Mucosa of stomach (tissue), 1 donor: ENCODE measurements around the gene ERAS.
"Not testable (repeated sequence)": the region's sequence is repeated elsewhere in the genome, so short reads cannot be mapped to it uniquely, and the experiment has no call there.

Experiments
- H3K27me3 ChIP-seq: one replicate; pipeline ENCODE4 v1.7.0; 2013; ENCODE audit warnings: mild to moderate bottlenecking, low read length; ENCODE audit not compliant: control insufficient read depth, insufficient read depth
- H3K36me3 ChIP-seq: one replicate; pipeline ENCODE4 v1.7.0; 2013; ENCODE audit warnings: low read length; ENCODE audit not compliant: control insufficient read depth, insufficient read depth
- H3K4me1 ChIP-seq: one replicate; pipeline ENCODE4 v1.7.0; 2013; ENCODE audit warnings: mild to moderate bottlenecking, low read length; ENCODE audit not compliant: control insufficient read depth, insufficient read depth
- H3K4me3 ChIP-seq: one replicate; pipeline ENCODE4 v1.7.0; 2013; ENCODE audit warnings: low read length
- H3K9ac ChIP-seq: one replicate; pipeline ENCODE4 v1.7.0; 2013; ENCODE audit warnings: mild to moderate bottlenecking, low read length, moderate library complexity
- H3K9me3 ChIP-seq: one replicate; pipeline ENCODE4 v1.7.0; 2013; ENCODE audit warnings: mild to moderate bottlenecking, low read length, moderate library complexity; ENCODE audit not compliant: control insufficient read depth
- donor health status: Pancreatic carcinoma.

Gene ERAS

GRCh38 chrX:48801280-48802088 is 24.8 kb upstream of the ERAS start, which contains the start of gene HDAC6:
Gene HDAC6, plus strand, starts transcription at chrX:48802067. Its CDS starts 626 bp downstream, at chrX:48802693.
- Histone ChIP-seq H3K4me3 (peak within 1 kb of the TSS; percentile 67), H3K9me3 (no peaks in the 10 kb centered on the region), H3K9ac (peak within 1 kb of the TSS; percentile 88), H3K4me1 (peaks cover 14% of the 10 kb centered on the region), H3K36me3 (no peaks in the 10 kb centered on the region), H3K27me3 (no peaks in the 10 kb centered on the region)

- H3K4me1 ChIP-seq = peaks cover 14% of the 10 kb centered on the region
- H3K27me3 ChIP-seq = no peaks in the 10 kb centered on the region
- H3K36me3 ChIP-seq = no peaks in the 10 kb centered on the region
- peak overlapping the region; percentile 88 for H3K9ac ChIP-seq
- peak overlapping the region; percentile 50 for H3K4me3 ChIP-seq
- H3K9me3 ChIP-seq = no peaks in the 10 kb centered on the region
Measured at GRCh38 chrX:48802089-48802904, 24.0 kb upstream of the ERAS start.

- Histone ChIP-seq H3K27me3 (no peaks in the 10 kb centered on the region), H3K9ac (peak overlapping the region; percentile 88), H3K4me3 (peak overlapping the region; percentile 50), H3K9me3 (no peaks in the 10 kb centered on the region), H3K36me3 (no peaks in the 10 kb centered on the region), H3K4me1 (peaks cover 14% of the 10 kb centered on the region)
Measured at GRCh38 chrX:48802905-48803200, 23.5 kb upstream of the ERAS start.

GRCh38 chrX:48806081-48806480 is 20.2 kb upstream of the ERAS start:
- Histone ChIP-seq H3K36me3 (no peaks in the 10 kb centered on the region), H3K4me3 (no peak overlapping the region), H3K27me3 (no peaks in the 10 kb centered on the region), H3K4me1 (peaks cover 7% of the 10 kb centered on the region), H3K9me3 (no peaks in the 10 kb centered on the region), H3K9ac (no peak overlapping the region)

- Histone ChIP-seq H3K36me3 (no peaks in the 10 kb centered on the region), H3K9ac (no peak overlapping the region), H3K9me3 (no peaks in the 10 kb centered on the region), H3K4me1 (no peaks in the 10 kb centered on the region), H3K4me3 (no peak overlapping the region), H3K27me3 (no peaks in the 10 kb centered on the region)
Measured at GRCh38 chrX:48813644-48814043, 12.7 kb upstream of the ERAS start.

- H3K4me3 ChIP-seq = no peak overlapping the region
- H3K9ac ChIP-seq = no peak overlapping the region
- H3K9me3 ChIP-seq = no peaks in the 10 kb centered on the region
- H3K27me3 ChIP-seq = no peaks in the 10 kb centered on the region
- H3K36me3 ChIP-seq = no peaks in the 10 kb centered on the region
- no peaks in the 10 kb centered on the region for H3K4me1 ChIP-seq
Measured at GRCh38 chrX:48814722-48815121, 11.6 kb upstream of the ERAS start.

GRCh38 chrX:48815266-48815665 is 11.0 kb upstream of the ERAS start:
- no peaks in the 10 kb centered on the region for H3K36me3 ChIP-seq
- no peaks in the 10 kb centered on the region for H3K27me3 ChIP-seq
- no peak overlapping the region for H3K4me3 ChIP-seq
- H3K4me1 ChIP-seq = no peaks in the 10 kb centered on the region
- no peaks in the 10 kb centered on the region for H3K9me3 ChIP-seq
- no peak overlapping the region for H3K9ac ChIP-seq

GRCh38 chrX:48816014-48816810 is 10.1 kb upstream of the ERAS start:
- H3K4me1 ChIP-seq = no peaks in the 10 kb centered on the region
- no peak overlapping the region for H3K9ac ChIP-seq
- no peaks in the 10 kb centered on the region for H3K27me3 ChIP-seq
- H3K9me3 ChIP-seq = no peaks in the 10 kb centered on the region
- no peak overlapping the region for H3K4me3 ChIP-seq
- H3K36me3 ChIP-seq = no peaks in the 10 kb centered on the region

GRCh38 chrX:48818098-48818497 is 8.2 kb upstream of the ERAS start:
- no peaks in the 10 kb centered on the region for H3K36me3 ChIP-seq
- H3K4me1 ChIP-seq = no peaks in the 10 kb centered on the region
- H3K9ac ChIP-seq = no peak overlapping the region
- no peaks in the 10 kb centered on the region for H3K27me3 ChIP-seq
- H3K4me3 ChIP-seq = no peak overlapping the region
- H3K9me3 ChIP-seq = no peaks in the 10 kb centered on the region

GRCh38 chrX:48818866-48819265 is 7.4 kb upstream of the ERAS start:
- H3K4me3 ChIP-seq = no peak overlapping the region
- no peaks in the 10 kb centered on the region for H3K27me3 ChIP-seq
- H3K9ac ChIP-seq = no peak overlapping the region
- no peaks in the 10 kb centered on the region for H3K4me1 ChIP-seq
- H3K36me3 ChIP-seq = no peaks in the 10 kb centered on the region
- H3K9me3 ChIP-seq = no peaks in the 10 kb centered on the region

GRCh38 chrX:48819394-48819793 is 6.9 kb upstream of the ERAS start:
- H3K4me3 ChIP-seq, H3K9me3 ChIP-seq, H3K27me3 ChIP-seq, H3K36me3 ChIP-seq, H3K9ac ChIP-seq, H3K4me1 ChIP-seq: not testable (repeated sequence)

- Histone ChIP-seq H3K27me3 (no peaks in the 10 kb centered on the region), H3K36me3 (no peaks in the 10 kb centered on the region), H3K9me3 (no peaks in the 10 kb centered on the region), H3K4me1 (no peaks in the 10 kb centered on the region), H3K4me3 (no peak overlapping the region), H3K9ac (no peak overlapping the region)
Measured at GRCh38 chrX:48823053-48823452, 3.3 kb upstream of the ERAS start.
